Thyroid gland (tissue), 4 donors: ENCODE results near the gene ASH1L.

Experiments used
- POLR2A ChIP-seq, 2 donors: fragments of 450-650 bp; IDR thresholded peaks; one replicate each; pipeline ENCODE4 v1.6.1; 2017; ENCODE audit warnings: antibody characterized with exemption in 2 of 2, mild to moderate bottlenecking in 2 of 2, moderate library complexity in 1 of 2
- TF ChIP-seq, protein P1 (sequence below), 6 experiments: fragments of 200-600 bp in 3 of 6; fragments of 450-650 bp in 3 of 6; sonication (generic) in 3 of 6; IDR thresholded peaks; one replicate each; pipeline ENCODE4 v1.5.1; 2016 to 2019; ENCODE audit warnings: antibody characterized with exemption in 6 of 6, mild to moderate bottlenecking in 2 of 6, inconsistent platforms in 1 of 6, moderate library complexity in 1 of 6

- TF ChIP-seq, protein P1, sequence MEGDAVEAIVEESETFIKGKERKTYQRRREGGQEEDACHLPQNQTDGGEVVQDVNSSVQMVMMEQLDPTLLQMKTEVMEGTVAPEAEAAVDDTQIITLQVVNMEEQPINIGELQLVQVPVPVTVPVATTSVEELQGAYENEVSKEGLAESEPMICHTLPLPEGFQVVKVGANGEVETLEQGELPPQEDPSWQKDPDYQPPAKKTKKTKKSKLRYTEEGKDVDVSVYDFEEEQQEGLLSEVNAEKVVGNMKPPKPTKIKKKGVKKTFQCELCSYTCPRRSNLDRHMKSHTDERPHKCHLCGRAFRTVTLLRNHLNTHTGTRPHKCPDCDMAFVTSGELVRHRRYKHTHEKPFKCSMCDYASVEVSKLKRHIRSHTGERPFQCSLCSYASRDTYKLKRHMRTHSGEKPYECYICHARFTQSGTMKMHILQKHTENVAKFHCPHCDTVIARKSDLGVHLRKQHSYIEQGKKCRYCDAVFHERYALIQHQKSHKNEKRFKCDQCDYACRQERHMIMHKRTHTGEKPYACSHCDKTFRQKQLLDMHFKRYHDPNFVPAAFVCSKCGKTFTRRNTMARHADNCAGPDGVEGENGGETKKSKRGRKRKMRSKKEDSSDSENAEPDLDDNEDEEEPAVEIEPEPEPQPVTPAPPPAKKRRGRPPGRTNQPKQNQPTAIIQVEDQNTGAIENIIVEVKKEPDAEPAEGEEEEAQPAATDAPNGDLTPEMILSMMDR (IDR thresholded peaks at IDR 0.05) = no peak
- TF ChIP-seq POLR2A (IDR thresholded peaks at IDR 0.05) = no peak
Measured at GRCh38 chr1:155570593-155570990, 8.0 kb upstream of the ASH1L start.
